ENCODE results near the gene BAIAP2.
A peak's percentile ranks its signal among the peaks of the same experiment; 100 is the strongest.

BAIAP2 gene

GRCh38 chr17:81090361-81091136, 55.6 kb downstream of the BAIAP2 start:
- DNase-seq (ENCODE audit: low read depth), result peak; percentile 17

GRCh38 chr17:81091154-81091553, 56.2 kb downstream of the BAIAP2 start:
- DNase-seq (ENCODE audit: low read depth), result no peak

DNA sequence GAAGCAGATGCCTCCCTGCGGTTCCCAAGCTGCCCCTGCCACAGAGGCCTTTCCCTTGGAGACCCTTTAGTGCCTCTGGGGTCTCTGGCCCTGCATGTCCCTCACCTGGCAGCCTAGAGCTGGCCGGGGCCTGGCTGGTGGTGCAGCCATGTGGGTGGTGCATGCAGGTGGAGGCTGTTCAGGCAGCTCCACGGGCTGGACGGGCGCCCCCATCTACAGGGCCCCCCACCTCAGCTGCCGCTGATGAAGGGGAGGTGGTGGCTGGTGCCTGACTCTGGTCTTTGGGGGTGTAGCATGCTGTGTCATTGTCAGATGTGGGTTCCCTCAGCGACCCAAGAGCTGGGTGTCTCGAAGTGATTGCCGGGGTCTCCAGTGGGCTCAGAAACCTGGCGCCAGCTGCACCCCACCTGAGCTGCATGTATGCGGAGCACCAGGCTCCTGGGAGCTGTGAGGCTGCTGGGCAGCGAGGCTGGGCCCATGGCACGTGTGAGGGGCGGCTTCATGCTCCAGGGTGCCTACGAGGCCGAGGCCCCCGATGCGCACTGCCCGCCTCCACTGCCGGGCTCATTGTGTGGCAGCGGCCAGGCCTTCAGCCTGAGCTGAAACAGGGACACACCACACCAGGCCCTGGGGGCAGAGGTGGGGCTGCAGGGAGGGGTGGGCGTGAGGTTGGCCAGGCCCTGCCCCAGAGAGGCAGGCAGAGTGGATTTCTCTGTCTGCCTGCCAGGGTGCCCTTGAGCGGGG, 57.0 kb downstream of the BAIAP2 start:
- DNase-seq (ENCODE audit: low read depth), result no peak

- DNase-seq (ENCODE audit: low read depth), result no peak
These were observed 57.7 kb downstream of the BAIAP2 start for GRCh38 chr17:81092518-81093095.

DNA sequence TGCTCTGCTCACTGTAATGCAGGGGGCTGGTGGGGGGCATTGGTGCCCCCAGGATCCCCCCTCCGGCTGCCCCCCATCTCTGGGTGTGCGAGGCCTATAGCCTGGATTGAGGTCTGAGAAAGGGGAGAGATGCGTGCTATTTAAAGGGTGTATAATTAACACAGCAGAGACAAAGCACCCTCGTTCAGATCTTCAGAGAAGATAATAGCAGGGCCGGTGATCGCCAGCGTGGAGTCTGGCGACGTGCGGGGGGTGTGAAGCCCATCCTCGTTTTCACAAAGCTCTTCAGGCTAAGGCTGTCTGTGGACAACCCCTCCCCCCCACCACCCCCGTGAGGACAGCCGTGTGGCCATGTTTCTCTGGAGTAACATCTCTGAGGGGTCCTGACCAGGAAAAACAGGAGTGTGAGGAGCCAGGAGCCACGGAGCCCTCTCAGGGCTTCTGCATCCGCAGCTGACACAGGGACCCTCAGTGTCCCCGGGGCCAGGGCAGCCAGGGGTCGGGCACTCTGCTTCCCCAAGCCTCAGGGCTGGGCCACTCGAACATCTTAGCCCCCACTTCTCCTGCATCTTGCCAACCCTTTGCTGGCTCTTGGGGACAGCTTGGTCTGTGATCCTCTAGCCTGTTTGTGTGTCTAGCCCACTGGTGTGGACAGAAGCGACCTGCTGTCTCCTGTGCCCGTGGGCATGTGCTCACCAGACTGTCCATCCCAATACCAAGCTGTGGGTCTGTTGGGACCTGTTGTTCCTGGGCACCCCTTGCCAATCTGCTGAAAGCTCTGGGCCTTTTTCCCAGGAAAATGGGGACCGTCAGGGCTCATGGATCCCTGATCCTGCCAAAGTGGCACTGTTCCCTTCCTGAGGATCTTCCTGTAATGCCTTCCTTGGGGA, 58.9 kb downstream of the BAIAP2 start:
- DNase-seq (ENCODE audit: low read depth), result no peak

DNA sequence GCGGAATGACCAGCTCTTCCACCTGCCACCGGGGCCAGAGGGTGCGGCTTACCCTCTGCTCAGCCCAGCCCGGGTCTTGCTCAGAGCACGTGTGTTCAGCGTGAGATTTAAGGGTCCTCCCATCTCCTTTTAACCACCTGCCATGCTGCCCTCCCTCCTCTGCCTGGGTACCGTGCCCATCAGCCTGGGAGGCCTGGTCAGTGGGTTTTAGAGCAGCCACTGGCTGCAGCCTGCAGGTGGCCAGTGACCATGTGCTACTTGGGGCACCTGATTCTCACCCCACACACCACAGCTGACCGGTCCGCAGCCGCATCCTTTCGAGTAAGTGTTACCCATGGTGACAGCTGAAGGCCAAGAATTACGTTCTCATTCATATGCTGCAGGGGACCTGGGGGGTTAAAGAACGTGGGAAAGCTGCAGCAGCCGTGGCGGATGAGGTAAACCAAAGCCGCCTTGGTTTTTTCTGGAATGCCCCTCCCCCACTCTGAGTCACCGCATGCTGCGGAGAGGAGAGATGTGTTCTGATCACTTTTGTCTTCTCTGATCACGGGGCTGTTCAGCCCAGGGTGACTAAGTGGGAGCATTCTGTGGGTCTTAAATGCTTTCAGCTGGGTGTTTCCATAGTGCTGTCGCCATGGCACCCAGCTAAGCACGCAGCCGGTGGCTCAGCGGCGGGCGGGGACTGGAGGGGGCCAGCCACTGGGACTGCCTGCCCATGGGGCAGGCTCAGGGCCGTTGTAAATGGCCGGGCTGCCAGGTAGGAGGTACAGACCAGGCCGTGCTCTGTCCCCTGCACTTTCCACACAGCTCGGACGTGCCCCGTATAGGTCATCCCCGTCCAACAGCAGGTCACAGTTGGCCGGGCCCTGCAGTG, 59.8 kb downstream of the BAIAP2 start:
- DNase-seq (ENCODE audit: low read depth), result peak; percentile 74

GRCh38 chr17:81095383-81095762, 60.4 kb downstream of the BAIAP2 start:
- DNase-seq (ENCODE audit: low read depth), result no peak

GRCh38 chr17:81096741-81097133, 61.8 kb downstream of the BAIAP2 start:
- no peak for DNase-seq (ENCODE audit: low read depth)

- peak; percentile 35 for DNase-seq (ENCODE audit: low read depth)
These were observed 62.4 kb downstream of the BAIAP2 start for GRCh38 chr17:81097134-81097942.

- DNase-seq (ENCODE audit: low read depth), result no peak
These were observed 63.0 kb downstream of the BAIAP2 start for GRCh38 chr17:81097943-81098308.

DNA sequence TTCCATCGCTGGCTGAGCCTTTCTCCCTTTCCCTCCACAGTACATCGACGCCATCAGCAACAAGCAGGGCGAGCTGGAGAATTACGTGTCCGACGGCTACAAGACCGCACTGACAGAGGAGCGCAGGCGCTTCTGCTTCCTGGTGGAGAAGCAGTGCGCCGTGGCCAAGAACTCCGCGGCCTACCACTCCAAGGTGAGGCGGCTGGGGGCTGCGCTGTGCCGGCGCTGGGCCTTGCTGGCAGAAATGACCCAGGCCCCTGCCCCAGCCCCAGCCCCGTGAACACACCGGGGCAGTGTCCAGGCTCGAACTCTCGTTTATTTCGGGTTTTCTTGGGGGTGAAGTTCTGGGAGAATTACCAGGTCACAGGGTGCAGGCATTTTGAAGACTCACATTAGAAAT, 64.9 kb downstream of the BAIAP2 start:
- no peak for DNase-seq (ENCODE audit: low read depth)

- no peak for DNase-seq (ENCODE audit: low read depth)
These were observed 65.7 kb downstream of the BAIAP2 start for GRCh38 chr17:81100668-81101067.

- DNase-seq (ENCODE audit: low read depth), result peak; percentile 82
These were observed 66.8 kb downstream of the BAIAP2 start for GRCh38 chr17:81101614-81102306.

GRCh38 chr17:81102352-81102751, 67.4 kb downstream of the BAIAP2 start:
- no peak for DNase-seq (ENCODE audit: low read depth)

GRCh38 chr17:81102869-81103268, 67.9 kb downstream of the BAIAP2 start:
- DNase-seq (ENCODE audit: low read depth), result no peak

GRCh38 chr17:81103379-81103778, 68.4 kb downstream of the BAIAP2 start:
- no peak for DNase-seq (ENCODE audit: low read depth)

DNA sequence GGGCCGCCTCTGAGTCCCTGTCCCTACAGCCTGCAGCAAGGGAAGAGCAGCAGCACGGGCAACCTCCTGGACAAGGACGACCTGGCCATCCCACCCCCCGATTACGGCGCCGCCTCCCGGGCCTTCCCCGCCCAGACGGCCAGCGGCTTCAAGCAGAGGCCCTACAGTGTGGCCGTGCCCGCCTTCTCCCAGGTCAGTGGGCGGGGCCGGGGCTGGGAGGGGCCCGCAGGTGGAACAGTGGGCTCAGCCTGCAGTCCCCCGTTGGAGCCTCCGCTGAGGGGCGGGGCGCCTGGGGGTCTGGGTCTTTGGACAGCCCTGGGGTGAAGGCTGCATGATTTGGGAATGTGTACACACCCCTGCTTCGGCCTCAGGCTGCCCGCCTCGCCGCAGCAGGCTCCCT, 71.8 kb downstream of the BAIAP2 start:
- no peak for DNase-seq (ENCODE audit: low read depth)

- no peak for DNase-seq (ENCODE audit: low read depth)
These were observed 73.3 kb downstream of the BAIAP2 start for GRCh38 chr17:81108220-81108619.

DNA sequence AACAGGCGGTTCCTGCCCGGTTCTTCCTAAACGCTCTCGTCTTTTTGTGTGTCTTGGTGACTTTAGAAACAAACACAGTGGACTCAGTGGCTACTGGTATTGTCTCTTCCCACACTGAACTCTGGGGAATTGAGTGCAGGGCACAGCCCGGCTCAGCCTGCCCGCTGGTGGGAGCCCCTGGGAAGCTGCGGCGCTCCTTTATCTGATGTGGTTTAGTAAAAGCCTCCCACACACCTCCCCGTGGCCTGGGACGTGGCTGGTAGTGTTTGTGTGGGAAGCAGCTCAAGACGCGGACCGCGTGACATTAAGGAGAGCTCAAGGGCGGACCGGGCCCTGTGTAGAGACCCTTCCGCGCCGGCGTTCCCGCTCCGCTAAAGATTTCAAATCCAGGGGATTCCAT, 75.0 kb downstream of the BAIAP2 start:
- no peak for DNase-seq (ENCODE audit: low read depth)

Measured in activated T-cell treated with anti-CD3 and anti-CD28 coated beads for 1 hour (primary cell).